Measurements from ENCODE around the gene ANGPTL3. TPM values are rescaled to one million over a fixed set of nuclear protein-coding genes. Genes with fewer than 3 reads are reported as not detected.

ANGPTL3 gene
- total and polyA plus RNA-seq, 2 of the 8 experiments (the other 6 are each of a cell fraction or from before 2014, with no cell fraction given) = not detected

DNA sequence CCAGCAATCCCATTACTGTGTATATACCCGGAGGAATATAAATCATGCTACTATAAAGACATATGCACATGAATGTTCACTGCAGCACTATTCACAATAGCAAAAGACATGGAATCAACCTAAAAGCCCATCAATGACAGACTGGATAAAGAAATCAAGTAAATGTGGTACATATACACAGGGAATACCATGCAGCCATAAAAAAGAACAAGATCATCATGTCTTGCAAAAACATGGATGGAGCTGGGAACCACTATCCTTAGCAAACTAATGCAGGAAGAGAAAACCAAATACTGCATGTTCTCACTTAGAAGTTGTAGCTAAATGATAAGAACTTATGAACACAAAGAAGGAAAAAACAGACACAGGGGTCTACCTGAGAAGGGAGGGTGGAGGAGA is 6.4 kb upstream of the ANGPTL3 start:
- Histone ChIP-seq H3K79me2 (ENCODE audit: control insufficient read depth in 1 of 2, insufficient read depth in 2 of 2, low read length in 2 of 2) (no peaks in the 10 kb centered on the region), H3K4me2 (ENCODE audit: insufficient read depth in 1 of 2, low read depth in 2 of 2, low read length in 2 of 2) (no peak overlapping the region), H4K91ac (replicated peaks; ENCODE audit: insufficient read length, low read length) (no peak overlapping the region), H3K23ac (ENCODE audit: insufficient read length) (no peak overlapping the region), H2BK15ac (ENCODE audit: low read length) (no peak overlapping the region), H3K9me3 (ENCODE audit: insufficient read depth in 2 of 2, low read depth in 1 of 2, low read length in 1 of 2) (no peaks in the 10 kb centered on the region), H2BK5ac (ENCODE audit: low read depth, low read length) (no peak overlapping the region), H2BK20ac (ENCODE audit: low read length) (no peak overlapping the region), H3K9ac (replicated peaks in 1 of 4; ENCODE audit: extremely low read depth in 1 of 4, low read depth in 3 of 4, low read length in 3 of 4) (no peak overlapping the region), H2AFZ (ENCODE audit: low read length) (no peak overlapping the region), H3K18ac (ENCODE audit: extremely low read depth, low read length) (no peak overlapping the region), H4K20me1 (replicated peaks in 1 of 2; ENCODE audit: control insufficient read depth in 1 of 2, insufficient read depth in 2 of 2, low read length in 2 of 2) (no peaks in the 10 kb centered on the region), H3K4me1 (replicated peaks in 1 of 4; ENCODE audit: control insufficient read depth in 3 of 4, insufficient read depth in 4 of 4, low read length in 3 of 4) (no peaks in the 10 kb centered on the region; a peak in 1 of 7 replicates), H2BK12ac (ENCODE audit: low read depth, low read length) (no peak overlapping the region), H3K56ac (replicated peaks; ENCODE audit: insufficient read length, low read depth, low read length) (no peak overlapping the region), H4K8ac (ENCODE audit: extremely low read depth, insufficient read depth, low read length) (no peak overlapping the region), H3K4me3 (ENCODE audit: extremely low read depth in 1 of 4, insufficient read depth in 2 of 4, low read depth in 3 of 4, low read length in 4 of 4) (no peak overlapping the region), H3K27me3 (replicated peaks in 1 of 4; ENCODE audit: control insufficient read depth in 3 of 4, extremely low read depth in 1 of 4, insufficient read depth in 3 of 4, low read length in 3 of 4) (no peaks in the 10 kb centered on the region), H3K27ac (ENCODE audit: low read depth, low read length) (no peak overlapping the region), H2BK120ac (replicated peaks; ENCODE audit: low read depth, low read length) (no peak overlapping the region), H3K23me2 (ENCODE audit: low read depth, low read length) (no peaks in the 10 kb centered on the region), H2AK5ac (ENCODE audit: low read depth, low read length) (no peak overlapping the region), H3K36me3 (ENCODE audit: control insufficient read depth in 2 of 4, insufficient read depth in 4 of 4, low read length in 3 of 4) (no peaks in the 10 kb centered on the region; a peak in 1 of 8 replicates), H3K79me1 (ENCODE audit: low read depth, low read length) (no peaks in the 10 kb centered on the region), H3K4ac (replicated peaks; ENCODE audit: insufficient read length, low read depth, low read length) (no peak overlapping the region), H4K5ac (ENCODE audit: insufficient read length, low read depth, low read length) (no peak overlapping the region), H3K14ac (ENCODE audit: insufficient read length) (no peak overlapping the region)
- DNase-seq (ENCODE audit: low read depth in 1 of 2, low spot score in 2 of 2) (no peak), FAIRE-seq (no peak)
- ChIA-PET CTCF (ENCODE audit: partially characterized antibody) (no interaction called here), POLR2A (ENCODE audit: partially characterized antibody) (no interaction called here)
- WGBS, 2 experiments (ENCODE audit: extremely low coverage in 1 of 2, insufficient coverage in 1 of 2, insufficient read length in 1 of 2, insufficient replicate concordance in 2 of 2, low coverage in 1 of 2, low lambda C conversion rate in 2 of 2, missing lambda C conversion rate in 1 of 2) = 54% methylated on average over 1 of the region's 1 CpG; no CpG with 5 or more reads in 1 of the 2 experiments
- TF ChIP-seq TBP (IDR thresholded peaks at IDR 0.05; ENCODE audit: low read depth, low read length) (no peak), POLR2A (IDR thresholded peaks at IDR 0.05; ENCODE audit: control extremely low read depth in 1 of 2, low read depth in 2 of 2, low read length in 2 of 2) (no peak), TCF12 (IDR thresholded peaks at IDR 0.05; ENCODE audit: low read depth, low read length) (no peak), SAP30 (IDR thresholded peaks at IDR 0.05; ENCODE audit: insufficient read depth, insufficient replicate concordance, low read length) (no peak), RAD21 (IDR thresholded peaks at IDR 0.05 in 1 of 2, conservative IDR thresholded peaks at IDR 0.05 in 1 of 2; ENCODE audit: low read depth in 2 of 2, low read length in 2 of 2) (no peak), TAF1 (IDR thresholded peaks at IDR 0.05; ENCODE audit: low read depth, low read length) (no peak), GTF2F1 (IDR thresholded peaks at IDR 0.05; ENCODE audit: borderline replicate concordance, low read depth, low read length) (no peak), NANOG (IDR thresholded peaks at IDR 0.05; ENCODE audit: insufficient read depth, low read depth, low read length, poor library complexity, severe bottlenecking) (no peak), SIX5 (IDR thresholded peaks at IDR 0.05; ENCODE audit: low read depth, low read length) (no peak), JUN (IDR thresholded peaks at IDR 0.05; ENCODE audit: low read depth, low read length) (no peak)
- TF ChIP-seq, protein P1, sequence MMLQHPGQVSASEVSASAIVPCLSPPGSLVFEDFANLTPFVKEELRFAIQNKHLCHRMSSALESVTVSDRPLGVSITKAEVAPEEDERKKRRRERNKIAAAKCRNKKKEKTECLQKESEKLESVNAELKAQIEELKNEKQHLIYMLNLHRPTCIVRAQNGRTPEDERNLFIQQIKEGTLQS (IDR thresholded peaks at IDR 0.05; ENCODE audit: insufficient read depth, low read depth, low read length) = no peak
- TF ChIP-seq, protein P2, sequence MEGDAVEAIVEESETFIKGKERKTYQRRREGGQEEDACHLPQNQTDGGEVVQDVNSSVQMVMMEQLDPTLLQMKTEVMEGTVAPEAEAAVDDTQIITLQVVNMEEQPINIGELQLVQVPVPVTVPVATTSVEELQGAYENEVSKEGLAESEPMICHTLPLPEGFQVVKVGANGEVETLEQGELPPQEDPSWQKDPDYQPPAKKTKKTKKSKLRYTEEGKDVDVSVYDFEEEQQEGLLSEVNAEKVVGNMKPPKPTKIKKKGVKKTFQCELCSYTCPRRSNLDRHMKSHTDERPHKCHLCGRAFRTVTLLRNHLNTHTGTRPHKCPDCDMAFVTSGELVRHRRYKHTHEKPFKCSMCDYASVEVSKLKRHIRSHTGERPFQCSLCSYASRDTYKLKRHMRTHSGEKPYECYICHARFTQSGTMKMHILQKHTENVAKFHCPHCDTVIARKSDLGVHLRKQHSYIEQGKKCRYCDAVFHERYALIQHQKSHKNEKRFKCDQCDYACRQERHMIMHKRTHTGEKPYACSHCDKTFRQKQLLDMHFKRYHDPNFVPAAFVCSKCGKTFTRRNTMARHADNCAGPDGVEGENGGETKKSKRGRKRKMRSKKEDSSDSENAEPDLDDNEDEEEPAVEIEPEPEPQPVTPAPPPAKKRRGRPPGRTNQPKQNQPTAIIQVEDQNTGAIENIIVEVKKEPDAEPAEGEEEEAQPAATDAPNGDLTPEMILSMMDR (IDR thresholded peaks at IDR 0.05; ENCODE audit: control extremely low read depth in 1 of 3, insufficient read depth in 1 of 3, low read depth in 1 of 3, low read length in 3 of 3) = no peak

Data from H1 (cell line).